Keratinocyte (primary cell): ENCODE results near the gene KCTD1. TPM values are rescaled to one million over a fixed set of nuclear protein-coding genes. Genes with fewer than 3 reads are reported as not detected.

Source experiments
- DNase-seq: peaks from one replicate; pipeline ENCODE4 v3.0.0-alpha.2; 2011; ENCODE audit warnings: low read depth, missing footprints, low spot score
- FAIRE-seq: peaks from 2 replicates; lab custom pipeline; 2011; peaks lifted over from hg19 to GRCh38; lab: Jason Lieb, UNC
- H2AFZ ChIP-seq: 2 replicates; pipeline ENCODE4 v1.6.0; 2012; ENCODE audit warnings: low read length, control low read depth, inconsistent platforms; ENCODE audit not compliant: control insufficient read depth
- H3K27ac ChIP-seq: 2 replicates; pipeline ENCODE4 v1.5.1; 2011; ENCODE audit warnings: low read length; ENCODE audit not compliant: control insufficient read depth, insufficient read depth
- H3K27me3 ChIP-seq: 3 replicates; pipeline ENCODE4 v1.6.0; 2011; ENCODE audit warnings: low read length; ENCODE audit not compliant: control insufficient read depth, insufficient read depth; ENCODE audit errors: extremely low read depth
- H3K36me3 ChIP-seq, 2 experiments: 2 replicates in 1 of 2; 3 replicates in 1 of 2; pipeline ENCODE4 v1.5.1; 2011; ENCODE audit warnings: low read length in 2 of 2, mild to moderate bottlenecking in 1 of 2; ENCODE audit not compliant: control insufficient read depth in 2 of 2, insufficient read depth in 2 of 2; ENCODE audit errors: extremely low read depth in 1 of 2
- H3K4me1 ChIP-seq: 3 replicates; pipeline ENCODE4 v1.5.1; 2011; ENCODE audit warnings: low read length; ENCODE audit not compliant: control insufficient read depth, insufficient read depth; ENCODE audit errors: extremely low read depth
- H3K4me2 ChIP-seq: 3 replicates; pipeline ENCODE4 v1.6.0; 2011; ENCODE audit warnings: low read depth, low read length; ENCODE audit not compliant: control insufficient read depth, insufficient read depth; ENCODE audit errors: extremely low read depth
- H3K4me3 ChIP-seq, 3 experiments: fragments of 200-600 bp in 1 of 3; sonication (generic) in 1 of 3; 2 replicates in 2 of 3; 3 replicates in 1 of 3; pipeline ENCODE4 v1.5.1; 2011 to 2016; ENCODE audit warnings: low read length in 3 of 3, mild to moderate bottlenecking in 3 of 3, control low read depth in 2 of 3, inconsistent platforms in 1 of 3, low read depth in 1 of 3, mixed read lengths in 1 of 3, mixed run types in 1 of 3, moderate library complexity in 1 of 3; ENCODE audit not compliant: control insufficient read depth in 2 of 3, insufficient read depth in 2 of 3; ENCODE audit errors: extremely low read depth in 1 of 3
- H3K79me2 ChIP-seq: 2 replicates; pipeline ENCODE4 v1.6.0; 2012; ENCODE audit warnings: low read length; ENCODE audit not compliant: control insufficient read depth, insufficient read depth
- H3K9ac ChIP-seq: 3 replicates; pipeline ENCODE4 v1.6.0; 2011; ENCODE audit warnings: low read length; ENCODE audit not compliant: control insufficient read depth, insufficient read depth; ENCODE audit errors: extremely low read depth
- H3K9me1 ChIP-seq: 3 replicates; pipeline ENCODE4 v1.6.0; 2011; ENCODE audit warnings: low read length; ENCODE audit not compliant: control insufficient read depth, insufficient read depth; ENCODE audit errors: extremely low read depth
- H3K9me3 ChIP-seq: 2 replicates; pipeline ENCODE4 v1.5.1; 2012; ENCODE audit warnings: low read depth, low read length; ENCODE audit not compliant: control insufficient read depth
- H4K20me1 ChIP-seq: 3 replicates; pipeline ENCODE4 v1.6.0; 2011; ENCODE audit warnings: low read length; ENCODE audit not compliant: control insufficient read depth, insufficient read depth; ENCODE audit errors: extremely low read depth
- CTCF ChIP-seq, 3 experiments: IDR thresholded peaks in 1 of 3; conservative IDR thresholded peaks in 1 of 3; optimal IDR thresholded peaks in 1 of 3; 2 replicates in 2 of 3; 3 replicates in 1 of 3; pipeline versions ENCODE3 to v1.5.1; 2011; ENCODE audit warnings: low read length in 3 of 3, mild to moderate bottlenecking in 3 of 3, moderate library complexity in 2 of 3, control low read depth in 1 of 3, inconsistent platforms in 1 of 3; ENCODE audit not compliant: insufficient read depth in 2 of 3; ENCODE audit errors: extremely low read depth in 1 of 3
- EZH2 ChIP-seq: IDR thresholded peaks from one replicate; pipeline ENCODE4 v1.6.1; 2012; ENCODE audit warnings: inconsistent platforms, mild to moderate bottlenecking, low read length, moderate library complexity
- dilution Hi-C: fragments of 300-500 bp; cut with MboI; formaldehyde crosslinking; loops from one replicate; pipeline ENCODE4 v1.7.0; 2020; ENCODE audit warnings: low sequenced_read_pairs; ENCODE audit not compliant: extremely low pct_ligation_motif_present
- polyA plus RNA-seq, 5 experiments: library from polyadenylated mRNA; depleted of rRNA in 3 of 5; stranded (reverse) in 3 of 5; stranded (forward) in 1 of 5; unstranded in 1 of 5; fragments of >200 nt; gene quantifications; 1 replicate in 1 of 5; 2 replicates in 3 of 5; 3 replicates in 1 of 5; pipeline versions ENCODE4 v1.2.1 to v1.2.3, GENCODE V29; 2011 to 2012; ENCODE audit warnings: missing spikeins in 2 of 5, low read depth in 1 of 5, low replicate concordance in 1 of 5

The KCTD1 gene
- polyA plus RNA-seq, 1 donor (not counting 4 experiments of a cell fraction or from before 2014, with no cell fraction given): 32.1 TPM

DNA sequence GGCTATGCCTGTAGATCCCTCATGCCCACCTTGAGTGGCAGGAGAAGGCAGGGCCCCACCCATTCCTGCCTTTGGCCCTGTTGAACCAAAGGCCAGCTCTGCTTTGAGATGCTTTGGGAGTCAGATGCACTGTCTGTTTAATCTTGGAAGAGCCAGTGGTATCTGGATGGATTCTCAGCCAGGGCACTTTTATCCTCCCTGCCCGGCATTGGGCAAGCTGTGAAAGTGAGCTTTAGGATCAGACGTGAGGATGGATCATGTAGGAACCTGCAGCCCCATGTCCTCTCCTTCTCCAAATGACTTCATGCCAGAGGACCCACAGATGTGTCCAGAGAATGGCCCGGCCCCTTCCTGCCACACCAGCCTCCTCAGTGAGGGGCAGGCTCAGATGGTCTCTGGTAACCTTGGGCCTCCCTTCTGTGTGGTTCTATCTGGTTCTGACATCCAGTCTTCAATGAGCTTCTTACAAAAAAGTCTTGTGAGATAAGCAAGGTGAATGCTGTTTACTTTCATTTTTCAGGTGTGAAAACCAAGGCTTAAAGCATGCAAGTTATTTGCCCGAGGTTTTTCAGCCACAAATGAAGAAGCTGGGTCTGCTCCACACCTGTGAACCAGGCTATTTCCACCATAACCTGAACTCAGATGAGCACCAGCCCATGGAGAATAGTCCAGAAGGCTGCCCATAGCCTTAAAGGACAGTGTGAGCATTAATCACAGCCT lies 123.8 kb downstream of the KCTD1 start:
- Histone ChIP-seq H3K36me3 (no peaks in the 10 kb centered on the region), H3K9me1 (no peaks in the 10 kb centered on the region), H3K9me3 (no peaks in the 10 kb centered on the region), H4K20me1 (no peaks in the 10 kb centered on the region), H2AFZ (no peak overlapping the region), H3K4me2 (no peak overlapping the region), H3K4me3 (no peak overlapping the region), H3K27ac (no peak overlapping the region), H3K9ac (no peak overlapping the region), H3K27me3 (no peaks in the 10 kb centered on the region), H3K79me2 (no peaks in the 10 kb centered on the region), H3K4me1 (peaks cover 4% of the 10 kb centered on the region)
- FAIRE-seq (peak; percentile 13), DNase-seq (no peak)
- no peak for TF ChIP-seq CTCF (optimal IDR thresholded peaks at IDR 0.05 in 1 of 3, IDR thresholded peaks at IDR 0.05 in 1 of 3, conservative IDR thresholded peaks at IDR 0.05 in 1 of 3; ENCODE audit: extremely low read depth in 1 of 3, insufficient read depth in 2 of 3, low read length in 3 of 3)
- no peak for TF ChIP-seq EZH2
- dilution Hi-C loops: no loop called here

- no peaks in the 10 kb centered on the region for H3K4me1 ChIP-seq
- H3K27me3 ChIP-seq: no peaks in the 10 kb centered on the region
- no peak overlapping the region for H3K9ac ChIP-seq
- no peak overlapping the region for H3K4me3 ChIP-seq
- H2AFZ ChIP-seq: no peak overlapping the region
- H3K36me3 ChIP-seq: no peaks in the 10 kb centered on the region
- H3K9me1 ChIP-seq: no peaks in the 10 kb centered on the region
- DNase-seq (no peak), FAIRE-seq (no peak)
- H3K4me2 ChIP-seq: no peak overlapping the region
- no peak overlapping the region for H3K27ac ChIP-seq
- no peaks in the 10 kb centered on the region for H3K9me3 ChIP-seq
- dilution Hi-C loops: no loop called here
- TF ChIP-seq CTCF (optimal IDR thresholded peaks at IDR 0.05 in 1 of 3, IDR thresholded peaks at IDR 0.05 in 1 of 3, conservative IDR thresholded peaks at IDR 0.05 in 1 of 3; ENCODE audit: extremely low read depth in 1 of 3, insufficient read depth in 2 of 3, low read length in 3 of 3) (no peak), EZH2 (no peak)
- H4K20me1 ChIP-seq: no peaks in the 10 kb centered on the region
- H3K79me2 ChIP-seq: no peaks in the 10 kb centered on the region
These were observed 125.7 kb downstream of the KCTD1 start for GRCh38 chr18:26422472-26423162.
